HG02943 (cell line): ENCODE results near the gene HTT.

ENCODE experiments used
- ATAC-seq: cut with Tn5 transposase; IDR thresholded peaks from one replicate; pipeline ENCODE4 v1.9.1; 2021; ENCODE audit warnings: mild to moderate bottlenecking, low read depth, moderate library complexity; ENCODE audit not compliant: unreplicated experiment

HTT gene

GRCh38 chr4:3196670-3197359 is 122.3 kb downstream of the HTT start:
- ATAC-seq, result no peak

- ATAC-seq, result no peak
These were observed 123.1 kb downstream of the HTT start for GRCh38 chr4:3197366-3198105.

GRCh38 chr4:3198906-3199305 is 124.4 kb downstream of the HTT start:
- no peak for ATAC-seq

GRCh38 chr4:3199653-3200422 is 125.4 kb downstream of the HTT start:
- ATAC-seq, result no peak

- no peak for ATAC-seq
These were observed 126.1 kb downstream of the HTT start for GRCh38 chr4:3200423-3201090.

- no peak for ATAC-seq
These were observed 127.5 kb downstream of the HTT start for GRCh38 chr4:3201718-3202702.

GRCh38 chr4:3202836-3203820 is 128.6 kb downstream of the HTT start:
- no peak for ATAC-seq

- no peak for ATAC-seq
These were observed 129.5 kb downstream of the HTT start for GRCh38 chr4:3203971-3204431.

GRCh38 chr4:3205995-3206394 is 131.5 kb downstream of the HTT start:
- no peak for ATAC-seq

- ATAC-seq, result no peak
These were observed 132.1 kb downstream of the HTT start for GRCh38 chr4:3206439-3207100.

- ATAC-seq, result no peak
These were observed 133.1 kb downstream of the HTT start for GRCh38 chr4:3207531-3208037.

- ATAC-seq, result no peak
These were observed 134.3 kb downstream of the HTT start for GRCh38 chr4:3208826-3209225.

- ATAC-seq, result no peak
These were observed 135.3 kb downstream of the HTT start for GRCh38 chr4:3209551-3210325.

- ATAC-seq, result no peak
These were observed 136.0 kb downstream of the HTT start for GRCh38 chr4:3210467-3210866.

- no peak for ATAC-seq
These were observed 137.4 kb downstream of the HTT start for GRCh38 chr4:3211866-3212265.

- ATAC-seq, result no peak
These were observed 138.1 kb downstream of the HTT start for GRCh38 chr4:3212391-3213105.
